ENCODE measurements around the gene LMOD2. TPM values are rescaled to one million over a fixed set of nuclear protein-coding genes. Genes with fewer than 3 reads are reported as not detected.
A peak's percentile ranks its signal among the peaks of the same experiment; 100 is the strongest.

Gene LMOD2
- total RNA-seq, 3 donors from 2014 or later: not detected

DNA sequence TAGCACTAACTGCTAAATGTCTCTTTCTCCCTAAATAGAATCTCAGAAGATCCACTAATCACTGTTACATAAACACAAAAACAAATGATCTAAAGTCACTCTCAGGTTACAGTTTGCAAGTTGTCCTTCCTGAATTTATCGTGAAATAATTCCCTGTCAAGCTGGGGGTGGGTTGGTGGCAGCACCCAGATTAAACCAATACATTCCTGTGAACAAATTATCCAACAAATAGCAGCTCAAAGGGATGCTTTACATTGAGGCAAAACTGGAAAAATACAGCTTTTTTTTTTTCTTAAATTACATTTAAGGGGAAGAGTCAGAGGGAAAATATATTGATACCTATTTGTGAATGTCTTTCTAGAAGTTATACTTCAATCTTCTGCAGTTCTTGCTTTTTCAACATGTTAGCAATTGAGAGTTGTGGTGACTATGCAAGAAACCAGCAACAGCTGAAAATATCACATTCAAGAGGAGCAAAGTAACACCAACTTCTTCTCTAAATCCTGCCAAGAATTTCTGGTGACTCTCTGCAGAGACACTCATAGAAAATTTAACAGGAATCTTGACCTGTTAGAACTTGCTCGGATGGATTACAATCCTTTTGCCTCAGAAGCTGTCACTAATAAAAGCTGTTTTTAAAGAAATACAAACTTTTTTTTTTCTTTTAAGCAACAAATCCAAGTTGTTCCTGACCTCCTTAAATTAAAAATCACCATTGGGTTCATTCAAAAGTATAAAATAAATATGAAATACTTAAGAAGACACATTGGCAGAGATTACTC lies 18.9 kb downstream of the LMOD2 start:
- DNase-seq (ENCODE audit: low spot score in 2 of 2): no peak
- H3K27me3 ChIP-seq: no peaks in the 10 kb centered on the region
- TF ChIP-seq POLR2AphosphoS5 (IDR thresholded peaks at IDR 0.05): no peak
- TF ChIP-seq, protein P1, sequence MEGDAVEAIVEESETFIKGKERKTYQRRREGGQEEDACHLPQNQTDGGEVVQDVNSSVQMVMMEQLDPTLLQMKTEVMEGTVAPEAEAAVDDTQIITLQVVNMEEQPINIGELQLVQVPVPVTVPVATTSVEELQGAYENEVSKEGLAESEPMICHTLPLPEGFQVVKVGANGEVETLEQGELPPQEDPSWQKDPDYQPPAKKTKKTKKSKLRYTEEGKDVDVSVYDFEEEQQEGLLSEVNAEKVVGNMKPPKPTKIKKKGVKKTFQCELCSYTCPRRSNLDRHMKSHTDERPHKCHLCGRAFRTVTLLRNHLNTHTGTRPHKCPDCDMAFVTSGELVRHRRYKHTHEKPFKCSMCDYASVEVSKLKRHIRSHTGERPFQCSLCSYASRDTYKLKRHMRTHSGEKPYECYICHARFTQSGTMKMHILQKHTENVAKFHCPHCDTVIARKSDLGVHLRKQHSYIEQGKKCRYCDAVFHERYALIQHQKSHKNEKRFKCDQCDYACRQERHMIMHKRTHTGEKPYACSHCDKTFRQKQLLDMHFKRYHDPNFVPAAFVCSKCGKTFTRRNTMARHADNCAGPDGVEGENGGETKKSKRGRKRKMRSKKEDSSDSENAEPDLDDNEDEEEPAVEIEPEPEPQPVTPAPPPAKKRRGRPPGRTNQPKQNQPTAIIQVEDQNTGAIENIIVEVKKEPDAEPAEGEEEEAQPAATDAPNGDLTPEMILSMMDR (IDR thresholded peaks at IDR 0.05): no peak
- TF ChIP-seq POLR2A (IDR thresholded peaks at IDR 0.05): no peak
- H3K4me3 ChIP-seq: no peak overlapping the region
- no peaks in the 10 kb centered on the region for H3K4me1 ChIP-seq
- H3K27ac ChIP-seq: peak overlapping the region; percentile 60 to 62
- no peaks in the 10 kb centered on the region for H3K9me3 ChIP-seq
- no peaks in the 10 kb centered on the region for H3K36me3 ChIP-seq
- intact Hi-C loops (cut with DNase I; ENCODE audit: low total_unique reads): no loop called here

DNA sequence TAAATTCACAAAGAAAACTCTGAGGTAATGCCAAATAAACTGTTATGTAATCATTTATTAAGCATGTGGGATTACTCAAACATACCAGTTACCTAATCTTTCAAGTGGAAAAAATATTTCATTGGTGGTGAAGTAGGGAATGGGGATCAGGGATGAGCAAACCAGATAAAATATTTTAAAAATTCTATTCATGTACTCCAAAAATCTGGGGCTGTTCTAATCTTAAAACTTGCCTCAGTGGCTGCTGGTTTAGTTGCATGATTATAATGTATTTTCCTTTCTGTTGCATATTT lies 19.5 kb downstream of the LMOD2 start:
- no peak for DNase-seq (ENCODE audit: low spot score in 2 of 2)
- TF ChIP-seq, protein P1 (IDR thresholded peaks at IDR 0.05): no peak
- TF ChIP-seq POLR2A (IDR thresholded peaks at IDR 0.05): no peak
- H3K4me3 ChIP-seq: no peak overlapping the region
- H3K27ac ChIP-seq: peak overlapping the region in 1 of 2 donors; percentile 60
- H3K36me3 ChIP-seq: no peaks in the 10 kb centered on the region
- H3K4me1 ChIP-seq: no peaks in the 10 kb centered on the region
- no peaks in the 10 kb centered on the region for H3K9me3 ChIP-seq
- no peaks in the 10 kb centered on the region for H3K27me3 ChIP-seq
- intact Hi-C loops (cut with DNase I; ENCODE audit: low total_unique reads): no loop called here

DNA sequence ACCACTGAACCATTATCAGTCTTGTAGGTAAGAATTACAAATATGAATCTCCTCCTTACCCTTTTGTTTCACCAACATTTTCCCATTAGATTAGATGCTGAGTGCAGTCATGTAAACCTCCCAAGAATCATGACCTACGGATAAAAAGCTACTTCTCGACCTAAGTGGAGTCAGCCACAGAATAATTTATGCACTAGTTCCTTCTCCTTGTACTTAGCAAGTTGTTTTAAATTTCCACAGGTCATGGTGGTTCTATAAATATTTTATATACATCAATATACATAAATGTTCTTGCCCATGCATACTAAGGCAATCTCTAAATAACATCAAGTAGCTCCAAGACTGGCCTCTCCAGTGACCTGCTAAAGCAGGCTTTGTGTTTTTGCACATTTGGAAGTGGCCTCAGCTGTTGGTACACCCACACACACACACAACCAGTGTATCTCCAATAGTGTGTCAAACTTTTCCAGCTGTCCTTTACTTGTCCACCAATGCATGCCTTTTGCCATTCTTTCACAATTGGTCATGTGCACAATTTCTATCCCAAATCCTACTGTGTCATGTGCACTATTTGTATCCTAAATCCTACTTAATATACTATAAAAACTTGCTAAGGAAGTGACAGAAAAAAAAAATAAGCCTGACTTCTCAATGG lies 21.5 kb downstream of the LMOD2 start:
- no peak overlapping the region for H3K27ac ChIP-seq
- H3K36me3 ChIP-seq: no peaks in the 10 kb centered on the region
- intact Hi-C loops (cut with DNase I; ENCODE audit: low total_unique reads): no loop called here
- H3K4me1 ChIP-seq: no peaks in the 10 kb centered on the region
- DNase-seq (ENCODE audit: low spot score in 2 of 2): no peak
- H3K4me3 ChIP-seq: no peak overlapping the region
- H3K27me3 ChIP-seq: no peaks in the 10 kb centered on the region
- TF ChIP-seq POLR2AphosphoS5 (IDR thresholded peaks at IDR 0.05): no peak
- no peaks in the 10 kb centered on the region for H3K9me3 ChIP-seq

DNA sequence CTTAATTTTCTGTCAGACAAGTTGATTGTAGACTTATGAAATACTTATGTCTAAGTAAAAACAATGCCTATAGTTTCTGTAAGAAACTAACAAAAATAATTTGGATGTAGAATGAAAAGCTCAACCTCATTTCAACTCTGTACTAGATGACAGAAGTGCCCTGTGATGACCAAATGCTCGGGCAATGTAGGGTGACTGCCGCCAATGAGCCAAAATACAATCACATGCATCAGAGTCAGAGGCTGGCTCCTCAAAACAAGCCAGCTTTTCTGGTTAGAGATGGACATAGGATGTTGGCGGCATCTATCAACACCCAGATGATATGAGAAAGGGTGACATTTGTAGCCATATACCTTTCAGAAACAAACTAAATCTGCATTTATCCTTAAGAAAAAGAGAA lies 23.9 kb downstream of the LMOD2 start:
- TF ChIP-seq POLR2A (IDR thresholded peaks at IDR 0.05): no peak
- no peak for TF ChIP-seq POLR2AphosphoS5 (IDR thresholded peaks at IDR 0.05)
- TF ChIP-seq, protein P1 (IDR thresholded peaks at IDR 0.05): no peak
- DNase-seq (ENCODE audit: low spot score in 2 of 2): no peak
- Histone ChIP-seq H3K9me3 (no peaks in the 10 kb centered on the region), H3K4me3 (no peak overlapping the region), H3K27ac (no peak overlapping the region), H3K4me1 (no peaks in the 10 kb centered on the region), H3K27me3 (no peaks in the 10 kb centered on the region), H3K36me3 (no peaks in the 10 kb centered on the region)
- intact Hi-C loops (cut with DNase I; ENCODE audit: low total_unique reads): no loop called here

DNA sequence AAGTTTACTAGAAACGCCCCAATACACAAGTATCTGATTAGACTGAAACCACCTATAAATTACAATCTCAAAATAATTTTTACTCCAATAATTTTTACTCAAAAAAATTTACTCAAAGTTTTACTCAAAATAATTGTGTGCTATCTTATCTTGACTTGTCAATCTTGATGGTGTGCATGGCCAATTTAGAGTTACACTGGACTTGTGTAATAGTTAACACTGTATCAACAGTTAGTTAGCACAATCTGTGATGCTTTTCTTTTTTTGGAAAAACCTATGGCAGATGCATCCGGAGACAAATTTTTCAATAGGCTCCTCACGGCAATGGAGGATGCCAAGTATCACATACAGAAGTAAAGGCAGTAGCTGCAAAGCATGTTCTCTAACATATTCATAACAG lies 24.9 kb downstream of the LMOD2 start:
- no peaks in the 10 kb centered on the region for H3K9me3 ChIP-seq
- no peaks in the 10 kb centered on the region for H3K27me3 ChIP-seq
- DNase-seq (ENCODE audit: low spot score in 2 of 2): no peak
- no peaks in the 10 kb centered on the region for H3K36me3 ChIP-seq
- no peaks in the 10 kb centered on the region for H3K4me1 ChIP-seq
- intact Hi-C loops (cut with DNase I; ENCODE audit: low total_unique reads): no loop called here
- no peak overlapping the region for H3K27ac ChIP-seq
- no peak overlapping the region for H3K4me3 ChIP-seq
- TF ChIP-seq POLR2AphosphoS5 (IDR thresholded peaks at IDR 0.05) (no peak), POLR2A (IDR thresholded peaks at IDR 0.05) (no peak)
- TF ChIP-seq, protein P1 (IDR thresholded peaks at IDR 0.05): no peak
